ENCODE results near the gene NR4A1. TPM values are rescaled to one million over a fixed set of nuclear protein-coding genes. Genes with fewer than 3 reads are reported as not detected.

Gene NR4A1
- total and polyA plus RNA-seq, 2 of the 13 experiments (the other 11 are each of a cell fraction or from before 2014, with no cell fraction given) = 5.7 to 15.2 TPM

GRCh38 chr12:52063082-52063924, 12.1 kb downstream of the NR4A1 start (continued):
- TF ChIP-seq U2AF1 (optimal IDR thresholded peaks at IDR 0.05; ENCODE audit: low read depth, low read length) = no peak
- 0 out of 2 replicates have a peak, but pooled peaks have one; percentile 27 for TF ChIP-seq KDM2A (CRISPR knock-in tag; IDR thresholded peaks at IDR 0.05; ENCODE audit: borderline replicate concordance, low read depth)
- no peak for TF ChIP-seq PCBP1 (IDR thresholded peaks at IDR 0.05; ENCODE audit: borderline replicate concordance, low read depth, low read length)
- no peak for TF ChIP-seq SIN3A (IDR thresholded peaks at IDR 0.05; ENCODE audit: borderline replicate concordance, low read depth, low read length)

DNA sequence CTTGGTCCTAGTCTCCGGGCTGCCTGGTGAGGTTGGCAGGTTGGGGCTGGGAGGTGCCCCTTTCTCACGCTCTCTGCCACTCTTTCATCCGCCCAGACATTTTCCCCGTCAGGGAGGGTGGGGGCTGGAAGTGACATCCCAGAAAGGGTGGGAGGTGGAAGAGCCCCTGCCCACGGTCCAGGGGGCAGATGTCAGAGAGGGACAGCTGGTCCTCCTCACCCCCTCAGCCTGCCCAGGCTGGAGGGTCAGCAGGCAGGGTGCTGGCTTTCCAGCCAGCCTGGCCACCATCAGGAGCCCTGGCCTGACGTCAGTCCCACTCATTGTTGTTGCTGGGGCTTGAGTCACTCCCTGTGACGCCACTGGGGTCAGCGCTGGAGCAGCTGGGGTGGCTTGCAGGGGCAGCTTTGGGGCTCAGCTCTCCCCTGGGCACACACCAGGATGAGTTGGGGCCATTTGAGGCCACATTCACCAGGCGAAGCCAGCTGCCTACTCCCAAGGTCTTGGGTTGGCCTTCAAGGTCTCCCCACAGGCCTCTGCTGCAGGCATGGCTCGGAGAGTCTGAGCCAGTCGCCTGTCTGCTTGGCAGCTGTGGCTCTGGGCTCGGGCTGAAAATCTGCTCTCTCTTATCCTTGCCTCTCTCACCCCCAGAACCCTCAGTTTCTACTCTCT, 12.9 kb downstream of the NR4A1 start:
- FAIRE-seq (no peak), DNase-seq (ENCODE audit: low spot score) (no peak), ATAC-seq (no peak)
- no peaks in the 10 kb centered on the region for H3K79me2 ChIP-seq (ENCODE audit: insufficient read depth, low read length)
- 0 out of 5 replicates have a peak, but pooled peaks cover 0 to 3% of the 10 kb centered on the region in 2 experiments for H3K36me3 ChIP-seq (replicated peaks in 1 of 2; ENCODE audit: control insufficient read depth in 1 of 2, insufficient read depth in 2 of 2, low read length in 2 of 2)
- 0 out of 2 replicates have a peak, but pooled peaks have one; percentile 10 for TF ChIP-seq CREB1 (IDR thresholded peaks at IDR 0.05)
- no peak for TF ChIP-seq CREB1 (CRISPR knock-in tag; IDR thresholded peaks at IDR 0.05)
- TF ChIP-seq ZBTB21 (CRISPR knock-in tag; IDR thresholded peaks at IDR 0.05) = 0 out of 2 replicates have a peak, but pooled peaks have one; percentile 61
- no peak for TF ChIP-seq PHF20 (CRISPR knock-in tag; IDR thresholded peaks at IDR 0.05)
- H3K4me3 ChIP-seq (replicated peaks in 1 of 3; ENCODE audit: insufficient read depth in 1 of 3, low read depth in 2 of 3, low read length in 3 of 3) = no peak overlapping the region
- 90% methylated on average over 10 of the region's 12 CpGs for WGBS (ENCODE audit: low lambda C conversion rate)
- H2AFZ ChIP-seq (ENCODE audit: low read length) = no peak overlapping the region
- H3K4me2 ChIP-seq (ENCODE audit: low read depth, low read length) = no peak overlapping the region
- in situ Hi-C loops (cut with HindIII; ENCODE audit: extremely low pct_ligation_motif_present, low pct_unique_long_range_greater_than_20kb) = no loop called here
- intact Hi-C loops (cut with micrococcal nuclease; ENCODE audit: unreplicated experiment) = no loop called here
- ChIA-PET CTCF (ENCODE audit: low intra/inter-chr PET ratio, low total read pairs) (no interaction called here), POLR2A (interaction anchor here (0.9 to 5.3 kb wide), 3 partner anchors 12 to 39 kb away, joined by 3 to 58 read pairs (median 4); partner anchors contain the start of gene NR4A1)
- H3K4me1 ChIP-seq (ENCODE audit: insufficient read depth, low read length) = peaks cover 64% of the 10 kb centered on the region
- H4K20me1 ChIP-seq (ENCODE audit: insufficient read depth, low read length) = no peaks in the 10 kb centered on the region
- H3K27ac ChIP-seq (ENCODE audit: extremely low read length, insufficient read depth, low read length) = no peak overlapping the region
- H3K9me3 ChIP-seq (ENCODE audit: low read length) = no peaks in the 10 kb centered on the region
- no peaks in the 10 kb centered on the region; a peak in 1 of 5 replicates for H3K27me3 ChIP-seq (ENCODE audit: control insufficient read depth in 1 of 2, insufficient read depth in 2 of 2, low read length in 2 of 2)
- no TSS peak for BruUV-seq (replicated peaks)
- H3K9ac ChIP-seq (ENCODE audit: insufficient read depth, low read depth, low read length) = no peak overlapping the region

Measured in HepG2 (cell line).